ENCODE data around the gene ST6GALNAC6.

ST6GALNAC6 gene

GRCh38 chr9:127934248-127934647 is 34.8 kb upstream of the ST6GALNAC6 start:
- H3K4me3 ChIP-seq (ENCODE audit: low read depth, low read length), result no peak overlapping the region
- DNase-seq (ENCODE audit: low read depth, low spot score), result no peak
- in situ Hi-C loops (cut with HindIII; ENCODE audit: low sequenced_read_pairs), result no loop called here
- TF ChIP-seq CTCF (IDR thresholded peaks at IDR 0.05; ENCODE audit: low read depth, low read length), result no peak

- no peak for TF ChIP-seq CTCF (IDR thresholded peaks at IDR 0.05; ENCODE audit: low read depth, low read length)
- in situ Hi-C loops (cut with HindIII; ENCODE audit: low sequenced_read_pairs), result no loop called here
- peak; percentile 80 for DNase-seq (ENCODE audit: low read depth, low spot score)
- H3K4me3 ChIP-seq (ENCODE audit: low read depth, low read length), result peak overlapping the region; percentile 42
These were observed 31.9 kb upstream of the ST6GALNAC6 start for GRCh38 chr9:127931092-127931881.

GRCh38 chr9:127930231-127931091 is 31.1 kb upstream of the ST6GALNAC6 start, which contains the start of gene PIP5KL1:
Gene PIP5KL1, minus strand, starts transcription at chr9:127930777. Its CDS starts 25 bp downstream, at chr9:127930752.
- H3K4me3 ChIP-seq (ENCODE audit: low read depth, low read length), result peak within 1 kb of the TSS; percentile 42
- peak; percentile 38 for TF ChIP-seq CTCF (IDR thresholded peaks at IDR 0.05; ENCODE audit: low read depth, low read length)
- in situ Hi-C loops (cut with HindIII; ENCODE audit: low sequenced_read_pairs), result no loop called here
- DNase-seq (ENCODE audit: low read depth, low spot score), result peak; percentile 85

- H3K4me3 ChIP-seq (ENCODE audit: low read depth, low read length), result no peak overlapping the region
- DNase-seq (ENCODE audit: low read depth, low spot score), result no peak
- in situ Hi-C loops (cut with HindIII; ENCODE audit: low sequenced_read_pairs), result no loop called here
- no peak for TF ChIP-seq CTCF (IDR thresholded peaks at IDR 0.05; ENCODE audit: low read depth, low read length)
These were observed 30.2 kb upstream of the ST6GALNAC6 start for GRCh38 chr9:127929625-127929979.

GRCh38 chr9:127928676-127929624 is 29.5 kb upstream of the ST6GALNAC6 start:
- no peak overlapping the region for H3K4me3 ChIP-seq (ENCODE audit: low read depth, low read length)
- no peak for TF ChIP-seq CTCF (IDR thresholded peaks at IDR 0.05; ENCODE audit: low read depth, low read length)
- no peak for DNase-seq (ENCODE audit: low read depth, low spot score)
- in situ Hi-C loops (cut with HindIII; ENCODE audit: low sequenced_read_pairs), result no loop called here
